Right lobe of liver (tissue), 6 donors: Measurements from ENCODE around the gene RAB31. TPM values are rescaled to one million over a fixed set of nuclear protein-coding genes. Genes with fewer than 3 reads are reported as not detected.

Experiments
- ATAC-seq, 4 donors: fragments of 200-7000 bp; cut with Tn5 transposase; one replicate each; pipeline ENCODE4 v1.9.1; 2020; ENCODE audit warnings: mild to moderate bottlenecking in 4 of 4, moderate library complexity in 4 of 4
- DNase-seq, 3 donors: peaks; one replicate each; pipeline ENCODE4 v3.0.0-alpha.2; 2020
- H3K27ac ChIP-seq, 3 donors: fragments of 200-600 bp; one replicate each; pipeline ENCODE4 v1.8.0; 2022
- H3K27me3 ChIP-seq, 2 donors: fragments of 200-600 bp; one replicate each; pipeline ENCODE4 v1.8.0; 2022
- H3K36me3 ChIP-seq, 4 donors: fragments of 200-600 bp; sonication (generic) in 1 of 4; one replicate each; pipeline versions ENCODE4 v1.5.1 to v1.8.0; 2017 to 2022; ENCODE audit warnings: control low read depth in 1 of 4
- H3K4me1 ChIP-seq, 4 donors: fragments of 200-600 bp; sonication (generic) in 1 of 4; one replicate each; pipeline versions ENCODE4 v1.5.1 to v1.8.0; 2017 to 2022; ENCODE audit warnings: control low read depth in 1 of 4
- H3K4me3 ChIP-seq, 3 donors: fragments of 200-600 bp; one replicate each; pipeline ENCODE4 v1.8.0; 2022
- H3K9me3 ChIP-seq, 4 donors: fragments of 200-600 bp; sonication (generic) in 1 of 4; one replicate each; pipeline versions ENCODE4 v1.5.1 to v1.8.0; 2017 to 2022; ENCODE audit warnings: control low read depth in 1 of 4
- POLR2A ChIP-seq: fragments of 450-650 bp; IDR thresholded peaks from one replicate; pipeline ENCODE4 v1.6.1; 2017; ENCODE audit warnings: antibody characterized with exemption, mild to moderate bottlenecking
- WGBS: methylation state at CpG from one replicate; pipeline ENCODE4 v1.1.6; 2018; ENCODE audit warnings: low coverage, low lambda C conversion rate; ENCODE audit not compliant: insufficient coverage; ENCODE audit errors: missing lambda C conversion rate; 5-methylcytosine and 5-hydroxymethylcytosine counted together
- intact Hi-C, 2 donors: fragments of 100-400 bp; cut with DNase I; formaldehyde crosslinking; loops; one replicate each; pipeline versions ENCODE4 v1.11.2 to v1.14.1; 2022
- total RNA-seq, 6 experiments: library from RNA; depleted of rRNA in 2 of 6; stranded (reverse); fragments of >200 nt in 2 of 6; fragmentation: NEBNext Ultra II Directional in 3 of 6; extraction: Animal tissue kit (Norgen Biotek cat#: 25700) in 3 of 6; gene quantifications; one replicate each; pipeline versions ENCODE4 v1.1.0 to v1.2.4, GENCODE V29; 2016 to 2023
- TF ChIP-seq, protein P1 (sequence below), 4 donors: fragments of 200-600 bp in 3 of 4; fragments of 450-650 bp in 1 of 4; IDR thresholded peaks; one replicate each; pipeline versions ENCODE4 v1.5.1 to v1.8.0; 2016 to 2022; ENCODE audit warnings: antibody characterized with exemption in 4 of 4, mild to moderate bottlenecking in 2 of 4
- donor health status: DM: no; HTN: yes; CAD: no.
- donor health status: DM: no; HTN: no; CAD: no.
- donor health status: DM: no; HTN: no; CAD: no.
- donor health status: DM: no; HTN: yes; CAD: no.
- donor health status: DM: no; HTN: yes; CAD: no.

The RAB31 gene
- total RNA-seq, 6 experiments from 2014 or later, result 3.0 to 14.3 (median 5.4) TPM

DNA sequence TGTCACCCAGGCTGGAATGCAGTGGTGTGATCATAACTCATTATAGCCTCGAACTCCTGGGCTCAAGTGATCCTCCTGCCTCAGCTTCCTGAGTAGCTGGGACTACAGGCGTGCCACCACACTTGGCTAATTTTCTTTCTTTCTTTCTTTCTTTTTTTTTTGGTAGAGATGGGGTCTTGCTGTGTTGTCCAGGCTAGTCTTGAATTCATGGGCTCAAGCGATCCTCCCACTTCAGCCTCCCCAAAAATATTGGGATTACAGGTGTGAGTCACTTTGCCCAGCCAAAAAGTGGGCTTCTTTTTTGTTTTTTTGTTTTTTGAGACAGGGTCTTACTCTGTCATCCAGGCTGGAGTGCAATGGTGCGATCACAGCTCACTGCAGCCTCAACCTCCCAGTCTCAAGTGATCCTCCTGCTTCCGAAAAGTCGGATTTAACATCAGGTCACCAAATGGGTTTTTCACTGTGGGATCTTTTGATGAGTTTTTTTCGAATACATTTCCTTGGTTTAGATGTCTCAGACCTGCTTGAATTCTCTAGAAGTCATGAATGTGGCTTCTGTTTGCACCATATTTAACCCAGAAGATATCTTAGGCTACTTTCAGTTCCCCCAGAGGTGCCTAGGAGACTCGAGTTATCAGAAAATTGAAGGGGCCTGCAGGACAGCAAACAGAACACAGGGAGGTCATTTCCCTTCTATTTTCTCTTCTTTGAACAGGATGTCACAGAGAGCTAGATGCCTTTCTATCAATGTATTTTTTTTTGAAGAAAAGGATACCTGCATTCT lies 8.9 kb downstream of the RAB31 start:
- no peaks in the 10 kb centered on the region for H3K9me3 ChIP-seq
- TF ChIP-seq, protein P1, sequence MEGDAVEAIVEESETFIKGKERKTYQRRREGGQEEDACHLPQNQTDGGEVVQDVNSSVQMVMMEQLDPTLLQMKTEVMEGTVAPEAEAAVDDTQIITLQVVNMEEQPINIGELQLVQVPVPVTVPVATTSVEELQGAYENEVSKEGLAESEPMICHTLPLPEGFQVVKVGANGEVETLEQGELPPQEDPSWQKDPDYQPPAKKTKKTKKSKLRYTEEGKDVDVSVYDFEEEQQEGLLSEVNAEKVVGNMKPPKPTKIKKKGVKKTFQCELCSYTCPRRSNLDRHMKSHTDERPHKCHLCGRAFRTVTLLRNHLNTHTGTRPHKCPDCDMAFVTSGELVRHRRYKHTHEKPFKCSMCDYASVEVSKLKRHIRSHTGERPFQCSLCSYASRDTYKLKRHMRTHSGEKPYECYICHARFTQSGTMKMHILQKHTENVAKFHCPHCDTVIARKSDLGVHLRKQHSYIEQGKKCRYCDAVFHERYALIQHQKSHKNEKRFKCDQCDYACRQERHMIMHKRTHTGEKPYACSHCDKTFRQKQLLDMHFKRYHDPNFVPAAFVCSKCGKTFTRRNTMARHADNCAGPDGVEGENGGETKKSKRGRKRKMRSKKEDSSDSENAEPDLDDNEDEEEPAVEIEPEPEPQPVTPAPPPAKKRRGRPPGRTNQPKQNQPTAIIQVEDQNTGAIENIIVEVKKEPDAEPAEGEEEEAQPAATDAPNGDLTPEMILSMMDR (IDR thresholded peaks at IDR 0.05), result no peak
- no peak for TF ChIP-seq POLR2A
- no peaks in the 10 kb centered on the region for H3K4me1 ChIP-seq
- no peak overlapping the region for H3K4me3 ChIP-seq
- DNase-seq (peak in 1 of 3 donors; percentile 11), ATAC-seq (peak in 1 of 4 donors; percentile 36)
- no peaks in the 10 kb centered on the region for H3K36me3 ChIP-seq
- WGBS, result 70% methylated on average over 8 of the region's 8 CpGs
- intact Hi-C loops, result no loop called here
- no peak overlapping the region for H3K27ac ChIP-seq
- H3K27me3 ChIP-seq, result no peaks in the 10 kb centered on the region

DNA sequence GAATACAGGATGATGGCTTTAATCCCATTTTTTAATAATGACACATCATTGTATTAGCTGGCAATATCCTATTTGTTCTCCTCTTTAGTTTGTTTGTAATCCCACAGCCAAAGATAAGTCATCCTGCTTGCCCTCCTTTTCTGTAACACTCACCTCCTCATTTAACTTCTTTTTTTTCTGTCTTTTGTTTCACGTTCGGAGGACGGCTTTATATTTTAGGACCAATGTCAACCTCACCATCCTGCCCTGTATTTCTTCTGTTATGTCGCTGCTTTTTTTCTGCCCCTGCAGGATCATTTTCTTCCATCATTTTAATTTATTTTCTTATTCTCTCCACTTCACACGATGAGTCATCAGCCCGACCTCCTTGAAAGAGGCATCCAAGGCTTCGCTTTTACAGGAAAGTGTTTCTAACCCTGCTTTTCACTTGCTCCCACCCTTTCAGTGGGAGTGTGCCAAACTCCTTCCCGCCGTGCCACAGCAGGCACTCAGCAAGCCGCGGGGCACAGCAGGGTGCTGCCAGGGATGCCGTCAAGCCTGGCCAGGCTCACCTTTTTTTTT lies 11.4 kb downstream of the RAB31 start:
- H3K27ac ChIP-seq, result no peak overlapping the region
- 76% methylated on average over 10 of the region's 12 CpGs for WGBS
- H3K36me3 ChIP-seq, result no peaks in the 10 kb centered on the region
- TF ChIP-seq POLR2A, result no peak
- TF ChIP-seq, protein P1 (IDR thresholded peaks at IDR 0.05), result no peak
- H3K4me1 ChIP-seq, result no peaks in the 10 kb centered on the region
- no peaks in the 10 kb centered on the region for H3K27me3 ChIP-seq
- no peak overlapping the region for H3K4me3 ChIP-seq
- DNase-seq (peak in 1 of 3 donors; percentile 38), ATAC-seq (no peak)
- H3K9me3 ChIP-seq, result no peaks in the 10 kb centered on the region
- intact Hi-C loops, result no loop called here

DNA sequence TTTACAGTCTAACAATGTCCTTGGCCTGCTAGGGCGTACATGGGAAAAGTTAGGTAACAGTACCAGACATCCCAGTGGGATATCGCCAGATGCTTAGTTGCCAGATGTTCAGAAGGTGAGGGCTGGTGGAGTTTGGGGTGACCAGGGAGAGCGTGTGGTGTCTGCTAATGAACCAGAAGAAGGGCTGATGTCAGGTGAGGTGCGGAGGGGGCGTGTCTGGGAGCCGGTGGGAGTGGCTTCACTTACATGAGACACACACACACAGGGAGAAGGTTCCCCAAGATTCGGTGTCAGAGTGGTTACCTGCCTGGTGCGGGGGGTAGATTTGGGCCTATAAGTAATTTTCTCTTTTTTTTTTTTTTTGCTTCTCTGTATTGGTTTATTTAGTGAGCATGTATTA lies 12.2 kb downstream of the RAB31 start:
- Histone ChIP-seq H3K36me3 (no peaks in the 10 kb centered on the region), H3K4me3 (no peak overlapping the region), H3K27ac (no peak overlapping the region), H3K9me3 (no peaks in the 10 kb centered on the region), H3K4me1 (no peaks in the 10 kb centered on the region), H3K27me3 (no peaks in the 10 kb centered on the region)
- 82% methylated on average over 8 of the region's 8 CpGs for WGBS
- TF ChIP-seq, protein P1 (IDR thresholded peaks at IDR 0.05), result no peak
- TF ChIP-seq POLR2A, result no peak
- ATAC-seq, result no peak
- intact Hi-C loops, result no loop called here
- DNase-seq, result peak in 1 of 3 donors; percentile 31

DNA sequence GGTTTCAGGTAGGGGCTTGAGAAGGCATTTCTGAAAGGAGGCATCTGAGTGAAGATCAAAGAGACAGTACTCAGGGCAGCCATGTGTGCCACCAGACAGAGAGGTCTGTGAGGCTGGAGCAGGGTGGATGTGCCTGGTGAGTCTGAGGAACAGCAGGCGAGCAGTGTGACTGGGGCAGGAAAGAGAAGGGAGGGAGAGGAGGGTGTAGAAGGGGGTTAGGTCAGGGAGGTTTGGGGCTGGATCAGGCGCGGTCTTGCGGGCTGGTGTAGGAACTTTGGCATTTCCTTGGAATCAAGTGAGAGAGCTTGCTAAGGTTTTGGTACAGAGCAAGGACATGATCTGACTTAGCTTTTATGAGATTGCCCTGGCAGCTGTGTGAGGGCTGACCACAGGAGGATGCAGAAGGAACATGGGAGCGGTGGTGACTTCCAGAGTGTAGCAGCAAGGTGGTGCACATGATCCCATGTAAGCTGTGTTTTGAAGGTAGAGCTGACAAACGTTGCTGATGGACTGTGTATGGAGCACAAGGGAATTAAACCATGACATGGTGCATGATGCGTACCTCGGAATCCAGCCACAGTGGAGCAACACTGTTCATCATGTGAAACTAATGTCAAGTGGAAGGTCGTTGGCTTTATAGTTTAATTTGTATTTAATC lies 13.9 kb downstream of the RAB31 start:
- no peak for TF ChIP-seq POLR2A
- TF ChIP-seq, protein P1 (IDR thresholded peaks at IDR 0.05), result no peak
- WGBS, result 80% methylated on average over 9 of the region's 9 CpGs
- intact Hi-C loops, result no loop called here

More for the DNA sequence above, 13.9 kb downstream of the RAB31 start:
- Histone ChIP-seq H3K36me3 (no peaks in the 10 kb centered on the region), H3K27me3 (no peaks in the 10 kb centered on the region), H3K4me1 (no peaks in the 10 kb centered on the region), H3K4me3 (no peak overlapping the region), H3K9me3 (no peaks in the 10 kb centered on the region), H3K27ac (no peak overlapping the region)
- DNase-seq (peak in 1 of 3 donors; percentile 23), ATAC-seq (peak in 1 of 4 donors; percentile 22)
